ENCODE measurements around the gene ARL4D.

The ARL4D gene

GRCh38 chr17:43381204-43381603 lies 17.6 kb upstream of the ARL4D start:
- H3K4me3 ChIP-seq (ENCODE audit: low read depth, low read length): no peak overlapping the region
- TF ChIP-seq CTCF (IDR thresholded peaks at IDR 0.05; ENCODE audit: low read depth, low read length): no peak

GRCh38 chr17:43381621-43382020 lies 17.2 kb upstream of the ARL4D start:
- H3K4me3 ChIP-seq (ENCODE audit: low read depth, low read length): no peak overlapping the region
- TF ChIP-seq CTCF (IDR thresholded peaks at IDR 0.05; ENCODE audit: low read depth, low read length): no peak

GRCh38 chr17:43382776-43383175 lies 16.0 kb upstream of the ARL4D start:
- TF ChIP-seq CTCF (IDR thresholded peaks at IDR 0.05; ENCODE audit: low read depth, low read length): no peak
- no peak overlapping the region for H3K4me3 ChIP-seq (ENCODE audit: low read depth, low read length)

- no peak for TF ChIP-seq CTCF (IDR thresholded peaks at IDR 0.05; ENCODE audit: low read depth, low read length)
- no peak overlapping the region for H3K4me3 ChIP-seq (ENCODE audit: low read depth, low read length)
These were observed 15.4 kb upstream of the ARL4D start for GRCh38 chr17:43383372-43383771.

GRCh38 chr17:43383826-43384475 lies 14.8 kb upstream of the ARL4D start:
- H3K4me3 ChIP-seq (ENCODE audit: low read depth, low read length): no peak overlapping the region
- TF ChIP-seq CTCF (IDR thresholded peaks at IDR 0.05; ENCODE audit: low read depth, low read length): no peak

- no peak overlapping the region for H3K4me3 ChIP-seq (ENCODE audit: low read depth, low read length)
- TF ChIP-seq CTCF (IDR thresholded peaks at IDR 0.05; ENCODE audit: low read depth, low read length): no peak
These were observed 14.3 kb upstream of the ARL4D start for GRCh38 chr17:43384476-43384862.

GRCh38 chr17:43385046-43385831 lies 13.6 kb upstream of the ARL4D start:
- no peak overlapping the region for H3K4me3 ChIP-seq (ENCODE audit: low read depth, low read length)
- TF ChIP-seq CTCF (IDR thresholded peaks at IDR 0.05; ENCODE audit: low read depth, low read length): no peak
